IPS DF 6.9 (cell line): ENCODE measurements around the gene PDRG1.
"Not testable (repeated sequence)": the region's sequence is repeated elsewhere in the genome, so short reads cannot be mapped to it uniquely, and the experiment has no call there.

ENCODE experiments used
- DNase-seq: peaks from one replicate; pipeline ENCODE4 v3.0.0-alpha.2; 2013; ENCODE audit warnings: low read depth, low spot score
- H3K27ac ChIP-seq: one replicate; pipeline ENCODE4 v1.5.1; 2013; ENCODE audit warnings: low read length, control low read depth
- H3K27me3 ChIP-seq: 2 replicates; pipeline ENCODE4 v1.6.1; 2013; ENCODE audit warnings: mild to moderate bottlenecking, low read length; ENCODE audit not compliant: control insufficient read depth, insufficient read depth
- H3K36me3 ChIP-seq: 2 replicates; pipeline ENCODE4 v1.6.1; 2013; ENCODE audit warnings: low read length; ENCODE audit not compliant: control insufficient read depth, insufficient read depth
- H3K4me1 ChIP-seq: 2 replicates; pipeline ENCODE4 v1.6.1; 2013; ENCODE audit warnings: low read length; ENCODE audit not compliant: control insufficient read depth, insufficient read depth
- H3K4me3 ChIP-seq: 2 replicates; pipeline ENCODE4 v1.5.1; 2013; ENCODE audit warnings: mild to moderate bottlenecking, low read length
- H3K9me3 ChIP-seq: 2 replicates; pipeline ENCODE4 v1.6.1; 2013; ENCODE audit warnings: low read length, inconsistent platforms; ENCODE audit not compliant: control insufficient read depth, insufficient read depth
- WGBS: extraction: QIAGEN DNeasy Blood & Tissue Kit; methylation state at CpG from one replicate; pipeline ENCODE4 v1.1.7; 2013; ENCODE audit warnings: mixed read lengths, missing lambda C conversion rate; ENCODE audit not compliant: insufficient read length, insufficient coverage; 5-methylcytosine and 5-hydroxymethylcytosine counted together

Gene PDRG1

DNA sequence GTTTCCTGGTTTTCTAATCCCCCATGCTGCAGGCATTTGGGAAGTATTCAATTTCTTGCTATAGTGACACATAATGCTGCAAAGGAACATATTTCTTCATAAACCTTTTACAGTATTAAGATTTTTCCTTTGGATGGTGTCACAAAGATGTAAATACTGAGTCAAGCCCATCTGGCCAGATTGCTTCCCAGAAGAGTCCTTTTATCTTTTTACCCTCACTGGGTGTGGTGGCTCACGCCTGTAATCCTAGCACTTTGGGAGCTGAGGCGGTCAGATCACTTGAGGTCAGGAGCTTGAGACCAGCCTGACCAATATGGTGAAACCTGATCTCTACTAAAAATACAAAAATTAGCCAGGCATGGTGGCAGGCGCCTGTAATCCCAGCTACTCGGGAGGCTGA is 22.2 kb downstream of the PDRG1 start:
- not testable (repeated sequence) for H3K27me3 ChIP-seq, H3K4me3 ChIP-seq, H3K9me3 ChIP-seq, H3K27ac ChIP-seq, DNase-seq, H3K4me1 ChIP-seq, H3K36me3 ChIP-seq
- no CpG with 5 or more reads among the region's 4 CpGs for WGBS

DNA sequence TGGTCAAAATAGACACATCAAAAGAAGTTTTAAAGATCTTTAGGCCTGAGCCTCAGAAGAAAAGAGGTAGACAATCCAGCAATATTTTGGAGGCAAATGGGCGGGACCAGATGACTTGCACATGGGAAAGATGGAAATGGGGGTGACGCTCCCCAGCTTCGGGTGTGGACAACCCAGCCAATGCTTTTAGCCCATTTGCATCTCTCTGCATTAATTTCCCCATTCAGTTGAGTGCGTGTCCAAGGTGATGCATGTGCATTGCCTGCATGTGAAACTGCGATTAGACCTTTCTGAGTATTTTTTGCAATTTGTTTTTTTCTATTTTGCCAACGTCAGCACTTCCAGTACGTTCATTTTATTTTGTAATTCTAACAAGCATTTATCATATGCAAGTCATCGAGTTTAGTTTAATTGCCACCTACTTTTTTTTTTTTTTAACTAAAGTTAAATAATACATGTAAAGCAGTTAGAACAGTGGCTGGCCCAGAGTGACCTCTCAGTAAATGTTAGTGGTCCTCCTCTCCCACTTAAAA is 24.2 kb downstream of the PDRG1 start:
- no peak for DNase-seq
- WGBS = no CpG with 5 or more reads among the region's 8 CpGs
- Histone ChIP-seq H3K4me1 (no peaks in the 10 kb centered on the region), H3K4me3 (no peak overlapping the region), H3K27ac (no peak overlapping the region), H3K9me3 (no peaks in the 10 kb centered on the region), H3K27me3 (no peaks in the 10 kb centered on the region), H3K36me3 (no peaks in the 10 kb centered on the region)

DNA sequence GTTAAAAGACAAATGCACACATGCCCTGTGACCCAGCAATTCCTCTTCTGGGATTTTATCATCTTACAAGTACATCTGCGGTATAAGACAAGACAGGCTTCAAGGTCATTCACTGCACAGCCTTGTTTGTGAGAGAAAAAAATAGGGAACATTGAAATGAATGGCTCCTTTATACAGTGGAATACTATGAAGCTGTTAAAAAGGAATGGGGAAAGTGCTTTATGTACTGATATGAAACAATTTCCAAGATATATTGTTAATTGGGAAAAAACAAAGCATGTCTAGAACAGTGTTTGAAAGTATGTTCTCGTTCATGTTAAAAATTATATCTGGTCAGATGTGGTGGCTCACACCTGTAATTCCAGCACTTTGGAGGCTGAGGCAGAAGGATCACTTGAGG is 25.4 kb downstream of the PDRG1 start:
- Histone ChIP-seq H3K36me3 (no peaks in the 10 kb centered on the region), H3K27me3 (no peaks in the 10 kb centered on the region), H3K9me3 (no peaks in the 10 kb centered on the region), H3K4me1 (no peaks in the 10 kb centered on the region), H3K27ac (no peak overlapping the region), H3K4me3 (no peak overlapping the region)
- DNase-seq = no peak
- no CpG with 5 or more reads among the region's 2 CpGs for WGBS

DNA sequence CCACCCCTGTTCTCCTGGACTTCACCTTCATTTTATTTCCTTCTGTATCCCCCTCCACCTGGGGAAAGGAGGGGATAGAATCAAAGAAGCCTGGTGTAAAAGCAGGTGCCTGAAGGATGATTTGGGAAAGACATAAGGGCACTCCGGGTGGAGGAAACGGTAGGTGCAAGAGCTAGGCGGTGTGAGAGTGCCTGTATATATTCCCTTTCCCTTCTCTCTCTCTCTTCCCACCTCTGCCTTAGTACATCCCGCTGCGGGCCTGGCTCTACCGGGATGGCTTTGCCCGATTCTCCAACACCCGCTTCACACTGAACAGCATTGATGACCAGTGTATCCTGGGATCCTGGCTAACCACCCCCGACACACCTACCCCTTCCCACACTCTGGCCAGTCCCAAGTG is 26.2 kb downstream of the PDRG1 start:
- H3K27me3 ChIP-seq = no peaks in the 10 kb centered on the region
- no peak overlapping the region for H3K27ac ChIP-seq
- no peak overlapping the region for H3K4me3 ChIP-seq
- H3K9me3 ChIP-seq = no peaks in the 10 kb centered on the region
- WGBS = no CpG with 5 or more reads among the region's 9 CpGs
- H3K4me1 ChIP-seq = no peaks in the 10 kb centered on the region
- no peaks in the 10 kb centered on the region for H3K36me3 ChIP-seq
- no peak for DNase-seq

DNA sequence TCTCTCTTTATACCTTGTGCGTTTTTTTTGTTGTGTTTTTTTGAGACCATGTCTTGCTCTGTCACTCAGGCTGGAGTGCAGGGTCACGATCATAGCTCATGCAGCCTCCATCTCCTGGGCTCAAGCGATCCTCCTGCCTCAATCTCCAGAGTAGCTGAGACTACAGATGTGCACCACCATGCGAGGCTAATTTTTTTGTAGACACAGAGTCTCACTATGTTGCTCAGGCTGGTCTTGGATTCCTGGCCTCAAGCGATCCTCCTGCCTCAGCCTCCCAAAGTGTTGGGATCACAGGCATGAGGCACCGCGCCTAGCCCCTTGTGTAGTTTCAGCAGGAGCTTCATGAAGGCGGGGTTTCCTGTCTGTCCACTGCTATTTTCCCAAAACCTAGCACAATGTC is 27.3 kb downstream of the PDRG1 start:
- WGBS = no CpG with 5 or more reads among the region's 8 CpGs
- Histone ChIP-seq H3K9me3 (no peaks in the 10 kb centered on the region), H3K27ac (no peak overlapping the region), H3K4me1 (no peaks in the 10 kb centered on the region; the same call in 1 of the 2 replicates), H3K27me3 (no peaks in the 10 kb centered on the region), H3K36me3 (no peaks in the 10 kb centered on the region), H3K4me3 (no peak overlapping the region)
- no peak for DNase-seq

DNA sequence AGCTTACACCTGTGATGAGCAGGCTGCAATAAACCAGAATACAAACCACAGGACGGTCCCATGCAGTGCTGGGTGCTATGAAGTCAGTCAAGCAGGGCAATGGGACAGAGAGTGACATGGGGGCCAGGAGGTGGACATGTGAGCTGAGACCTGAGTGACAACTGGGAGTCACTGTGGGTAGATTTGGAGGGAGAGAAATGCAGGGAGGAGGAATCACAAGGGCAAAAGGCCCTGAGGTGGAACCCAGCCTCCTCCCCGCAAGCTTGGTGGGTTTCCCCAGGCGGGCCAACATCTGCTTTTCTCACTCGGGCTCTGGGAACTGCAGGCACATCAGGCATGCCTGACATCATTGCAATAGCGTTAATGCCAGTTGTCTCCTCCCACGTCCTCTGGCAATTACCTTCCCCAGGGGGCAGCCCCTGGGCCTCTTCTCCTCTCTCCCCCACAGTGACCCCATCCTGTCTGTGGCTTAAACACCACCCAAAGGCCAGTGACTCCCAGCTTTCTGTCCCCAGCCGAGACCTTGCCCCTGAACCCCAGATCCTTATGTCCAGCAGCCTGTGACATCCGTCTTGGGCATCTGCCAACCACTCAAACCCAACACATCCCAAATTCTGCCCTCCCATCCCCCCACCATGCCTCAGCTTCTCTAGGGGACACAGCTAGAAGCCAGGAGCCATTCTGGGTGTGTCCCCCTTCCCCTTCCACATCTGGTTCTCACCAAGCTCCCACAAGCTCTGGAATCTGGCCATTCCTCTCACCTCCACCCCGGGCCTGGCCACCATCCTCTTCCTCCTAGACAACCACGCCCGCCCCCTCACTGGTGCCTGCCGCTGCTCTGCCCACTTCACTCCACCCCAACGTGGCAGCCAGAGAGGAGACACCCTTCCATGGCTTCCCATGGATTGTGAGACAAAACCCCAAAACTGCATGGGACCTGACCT is 28.2 kb downstream of the PDRG1 start:
- Histone ChIP-seq H3K36me3 (no peaks in the 10 kb centered on the region), H3K9me3 (no peaks in the 10 kb centered on the region), H3K27me3 (no peaks in the 10 kb centered on the region), H3K4me1 (no peaks in the 10 kb centered on the region; the same call in 1 of the 2 replicates), H3K4me3 (no peak overlapping the region), H3K27ac (no peak overlapping the region)
- no CpG with 5 or more reads among the region's 13 CpGs for WGBS
- DNase-seq = no peak

DNA sequence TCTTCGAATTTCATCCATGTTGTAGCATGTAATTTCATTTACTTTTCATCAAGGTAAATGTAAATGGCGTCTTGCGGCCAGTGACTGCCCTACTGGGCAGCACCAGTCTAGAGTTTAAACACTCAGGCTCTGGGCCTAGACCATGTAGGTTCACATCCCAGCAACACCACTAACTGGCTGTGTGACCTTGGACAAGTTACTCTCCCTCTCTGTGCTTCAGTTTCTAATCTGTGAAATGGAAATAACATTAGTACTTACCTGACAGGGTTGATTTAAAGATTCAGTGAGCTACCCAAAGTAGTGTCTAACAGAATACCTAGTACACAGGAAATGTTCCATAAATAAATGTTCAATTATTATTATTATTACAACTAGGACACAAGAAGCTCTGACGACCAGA is 29.3 kb downstream of the PDRG1 start:
- Histone ChIP-seq H3K4me3 (no peak overlapping the region), H3K4me1 (no peaks in the 10 kb centered on the region; the same call in 1 of the 2 replicates), H3K27me3 (no peaks in the 10 kb centered on the region), H3K9me3 (no peaks in the 10 kb centered on the region), H3K27ac (no peak overlapping the region), H3K36me3 (no peaks in the 10 kb centered on the region)
- no peak for DNase-seq
- WGBS = no CpG with 5 or more reads among the region's 4 CpGs

DNA sequence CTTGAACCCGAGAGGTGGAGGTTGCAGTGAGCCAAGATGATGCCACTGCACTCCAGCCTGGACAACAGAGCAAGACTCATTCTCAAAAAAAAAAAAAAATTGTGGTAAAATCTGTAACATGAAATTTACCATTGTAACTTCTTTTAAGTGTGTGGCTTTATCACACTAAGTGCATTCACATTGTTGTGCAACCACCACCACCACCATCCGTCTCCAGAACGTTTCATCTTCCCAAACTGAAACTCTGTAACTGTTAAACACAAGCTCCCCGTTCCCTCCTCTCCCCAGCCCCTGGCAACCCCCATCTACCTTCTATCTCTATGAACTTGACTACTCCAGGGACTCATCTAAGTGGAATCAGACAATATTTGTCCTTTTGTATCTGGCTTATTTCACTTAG is 29.7 kb downstream of the PDRG1 start:
- H3K4me3 ChIP-seq = no peak overlapping the region
- no peaks in the 10 kb centered on the region for H3K36me3 ChIP-seq
- H3K9me3 ChIP-seq = no peaks in the 10 kb centered on the region
- no peak for DNase-seq
- no CpG with 5 or more reads among the region's 4 CpGs for WGBS
- H3K27ac ChIP-seq = no peak overlapping the region
- no peaks in the 10 kb centered on the region for H3K27me3 ChIP-seq
- H3K4me1 ChIP-seq = no peaks in the 10 kb centered on the region; the same call in 1 of the 2 replicates

DNA sequence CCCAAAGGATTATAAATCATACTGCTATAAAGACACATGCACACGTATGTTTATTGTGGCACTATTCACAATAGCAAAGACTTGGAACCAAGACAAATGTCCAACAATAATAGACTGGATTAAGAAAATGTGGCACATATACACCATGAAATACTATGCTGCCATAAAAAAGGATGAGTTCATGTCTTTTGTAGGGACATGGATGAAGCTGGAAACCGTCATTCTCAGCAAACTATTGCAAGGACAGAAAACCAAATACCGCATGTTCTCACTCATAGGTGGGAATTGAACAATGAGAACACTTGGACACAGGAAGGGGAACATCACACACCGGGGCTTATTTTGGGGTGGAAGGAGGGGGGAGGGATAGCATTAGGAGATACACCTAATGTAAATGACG is 30.4 kb downstream of the PDRG1 start:
- WGBS = no CpG with 5 or more reads among the region's 5 CpGs
- DNase-seq, H3K27me3 ChIP-seq, H3K36me3 ChIP-seq, H3K4me3 ChIP-seq, H3K27ac ChIP-seq, H3K4me1 ChIP-seq, H3K9me3 ChIP-seq: not testable (repeated sequence)

DNA sequence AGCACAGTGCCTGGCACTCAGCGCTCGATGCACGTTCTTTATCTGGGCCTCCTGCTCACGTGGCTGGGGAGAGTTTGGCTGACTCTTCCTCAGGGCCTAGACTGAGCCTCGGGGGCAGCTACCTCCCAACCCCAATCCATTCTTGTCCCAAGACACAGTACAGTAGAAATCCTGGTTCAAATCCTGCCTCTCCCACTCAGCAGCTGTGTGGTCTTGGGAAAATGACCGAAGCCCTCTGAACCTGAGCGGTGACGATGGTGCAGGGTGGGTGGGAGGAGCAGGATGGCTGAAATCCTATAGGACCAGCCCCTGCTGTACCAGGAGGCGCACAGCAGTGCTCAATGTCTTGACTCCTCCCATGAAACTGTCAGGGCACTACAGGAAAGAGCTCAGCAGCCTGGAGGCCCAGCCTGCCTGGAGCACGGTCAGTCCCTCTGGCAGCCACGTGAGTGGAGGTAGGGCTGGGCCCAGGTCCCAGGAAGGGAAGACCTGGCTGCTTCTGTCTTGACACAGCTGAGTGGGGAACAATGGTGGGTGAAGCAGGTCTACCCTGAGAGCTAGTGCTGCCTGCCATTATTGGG is 31.5 kb downstream of the PDRG1 start:
- H3K4me3 ChIP-seq = no peak overlapping the region
- H3K27me3 ChIP-seq = no peaks in the 10 kb centered on the region
- no CpG with 5 or more reads among the region's 11 CpGs for WGBS
- H3K4me1 ChIP-seq = no peaks in the 10 kb centered on the region; the same call in 1 of the 2 replicates
- no peaks in the 10 kb centered on the region for H3K36me3 ChIP-seq
- no peaks in the 10 kb centered on the region for H3K9me3 ChIP-seq
- no peak overlapping the region for H3K27ac ChIP-seq
- DNase-seq = no peak
